ENCODE results near the gene C2orf74.

DNA sequence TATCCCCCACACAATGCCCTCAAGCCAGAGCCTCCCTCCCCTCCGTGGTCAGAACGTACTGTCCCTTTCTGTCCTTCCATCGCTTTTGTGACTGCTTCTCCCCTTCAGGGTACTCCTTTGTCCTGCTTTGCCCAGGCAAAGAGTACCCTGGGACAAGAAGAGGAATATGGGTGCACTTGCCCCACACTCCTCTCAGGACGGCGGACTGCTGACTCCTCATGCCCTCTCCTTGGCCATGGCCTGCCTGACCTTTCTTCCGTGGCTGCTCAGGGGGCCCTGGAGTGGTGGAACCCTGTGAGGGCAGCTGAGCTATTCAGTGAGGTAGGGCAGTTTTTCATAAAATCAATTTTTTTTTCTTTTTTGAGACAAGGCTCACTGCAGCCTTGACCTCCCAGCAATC lies 18.7 kb downstream of the C2orf74 start:
- TF ChIP-seq, protein P1, sequence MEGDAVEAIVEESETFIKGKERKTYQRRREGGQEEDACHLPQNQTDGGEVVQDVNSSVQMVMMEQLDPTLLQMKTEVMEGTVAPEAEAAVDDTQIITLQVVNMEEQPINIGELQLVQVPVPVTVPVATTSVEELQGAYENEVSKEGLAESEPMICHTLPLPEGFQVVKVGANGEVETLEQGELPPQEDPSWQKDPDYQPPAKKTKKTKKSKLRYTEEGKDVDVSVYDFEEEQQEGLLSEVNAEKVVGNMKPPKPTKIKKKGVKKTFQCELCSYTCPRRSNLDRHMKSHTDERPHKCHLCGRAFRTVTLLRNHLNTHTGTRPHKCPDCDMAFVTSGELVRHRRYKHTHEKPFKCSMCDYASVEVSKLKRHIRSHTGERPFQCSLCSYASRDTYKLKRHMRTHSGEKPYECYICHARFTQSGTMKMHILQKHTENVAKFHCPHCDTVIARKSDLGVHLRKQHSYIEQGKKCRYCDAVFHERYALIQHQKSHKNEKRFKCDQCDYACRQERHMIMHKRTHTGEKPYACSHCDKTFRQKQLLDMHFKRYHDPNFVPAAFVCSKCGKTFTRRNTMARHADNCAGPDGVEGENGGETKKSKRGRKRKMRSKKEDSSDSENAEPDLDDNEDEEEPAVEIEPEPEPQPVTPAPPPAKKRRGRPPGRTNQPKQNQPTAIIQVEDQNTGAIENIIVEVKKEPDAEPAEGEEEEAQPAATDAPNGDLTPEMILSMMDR (IDR thresholded peaks at IDR 0.05), result no peak
- no peak for TF ChIP-seq ZFX (IDR thresholded peaks at IDR 0.05; ENCODE audit: borderline replicate concordance)

All from 22Rv1 (cell line).